COLO829 (cell line): ENCODE results near the gene SMAD3.
A peak's percentile ranks its signal among the peaks of the same experiment; 100 is the strongest.
"Not testable (repeated sequence)": the region's sequence is repeated elsewhere in the genome, so short reads cannot be mapped to it uniquely, and the experiment has no call there.

Experiments
- DNase-seq: peaks from one replicate; pipeline ENCODE4 v3.0.0; 2012; ENCODE audit warnings: low spot score

The SMAD3 gene

GRCh38 chr15:67110958-67111864, 45.8 kb downstream of the SMAD3 start:
- DNase-seq = no peak

- DNase-seq = no peak
Observed at GRCh38 chr15:67114046-67114445, 48.6 kb downstream of the SMAD3 start.

- no peak for DNase-seq
Observed at GRCh38 chr15:67114846-67115585, 49.6 kb downstream of the SMAD3 start.

GRCh38 chr15:67115586-67115969, 50.2 kb downstream of the SMAD3 start:
- DNase-seq = no peak

GRCh38 chr15:67116742-67117141, 51.3 kb downstream of the SMAD3 start:
- DNase-seq = no peak

GRCh38 chr15:67117370-67117769, 52.0 kb downstream of the SMAD3 start:
- DNase-seq = no peak

- no peak for DNase-seq
Observed at GRCh38 chr15:67118808-67119207, 53.4 kb downstream of the SMAD3 start.

- DNase-seq = no peak
Observed at GRCh38 chr15:67119238-67119846, 53.9 kb downstream of the SMAD3 start.

- DNase-seq = no peak
Observed at GRCh38 chr15:67120009-67120838, 54.8 kb downstream of the SMAD3 start.

- peak; percentile 38 for DNase-seq
Observed at GRCh38 chr15:67120839-67121643, 55.6 kb downstream of the SMAD3 start.

GRCh38 chr15:67121644-67122605, 56.5 kb downstream of the SMAD3 start:
- DNase-seq = no peak

GRCh38 chr15:67122816-67123215, 57.4 kb downstream of the SMAD3 start:
- not testable (repeated sequence) for DNase-seq

GRCh38 chr15:67123291-67123690, 57.9 kb downstream of the SMAD3 start:
- not testable (repeated sequence) for DNase-seq

- DNase-seq = no peak
Observed at GRCh38 chr15:67124111-67124510, 58.7 kb downstream of the SMAD3 start.

GRCh38 chr15:67124911-67125588, 59.6 kb downstream of the SMAD3 start:
- no peak for DNase-seq

- peak; percentile 29 for DNase-seq
Observed at GRCh38 chr15:67125589-67126502, 60.4 kb downstream of the SMAD3 start.

GRCh38 chr15:67126551-67127330, 61.3 kb downstream of the SMAD3 start:
- no peak for DNase-seq
